HG02870 (cell line): ENCODE measurements around the gene PXYLP1.
"Not testable (repeated sequence)": the region's sequence is repeated elsewhere in the genome, so short reads cannot be mapped to it uniquely, and the experiment has no call there.

Experiments used
- ATAC-seq: cut with Tn5 transposase; IDR thresholded peaks from one replicate; pipeline ENCODE4 v1.9.1; 2021; ENCODE audit warnings: mild to moderate bottlenecking, moderate library complexity; ENCODE audit not compliant: unreplicated experiment

The PXYLP1 gene

GRCh38 chr3:141231101-141231951 is at the start of gene PXYLP1:
TSS of gene PXYLP1 (plus strand) at chr3:141231825. CDS start at chr3:141260176, 28,351 bp downstream.
- ATAC-seq: peak; percentile 89

- ATAC-seq: no peak
Measured at GRCh38 chr3:141183606-141184005, 48.0 kb upstream of the PXYLP1 start.

- no peak for ATAC-seq
Measured at GRCh38 chr3:141184430-141184829, 47.2 kb upstream of the PXYLP1 start.

- no peak for ATAC-seq
Measured at GRCh38 chr3:141191097-141191749, 40.4 kb upstream of the PXYLP1 start.

- peak; percentile 100 for ATAC-seq
Measured at GRCh38 chr3:141192345-141192744, 39.3 kb upstream of the PXYLP1 start.

- ATAC-seq: no peak
Measured at GRCh38 chr3:141193066-141193830, 38.4 kb upstream of the PXYLP1 start.

- no peak for ATAC-seq
Measured at GRCh38 chr3:141201122-141201521, 30.5 kb upstream of the PXYLP1 start.

GRCh38 chr3:141202682-141203081 is 28.9 kb upstream of the PXYLP1 start:
- ATAC-seq: no peak

- no peak for ATAC-seq
Measured at GRCh38 chr3:141203866-141204265, 27.8 kb upstream of the PXYLP1 start.

- no peak for ATAC-seq
Measured at GRCh38 chr3:141204343-141204742, 27.3 kb upstream of the PXYLP1 start.

- ATAC-seq: not testable (repeated sequence)
Measured at GRCh38 chr3:141211306-141211705, 20.3 kb upstream of the PXYLP1 start.

GRCh38 chr3:141212101-141212500 is 19.5 kb upstream of the PXYLP1 start:
- no peak for ATAC-seq

GRCh38 chr3:141212555-141212954 is 19.1 kb upstream of the PXYLP1 start:
- ATAC-seq: no peak

- no peak for ATAC-seq
Measured at GRCh38 chr3:141216975-141217374, 14.7 kb upstream of the PXYLP1 start.

- no peak for ATAC-seq
Measured at GRCh38 chr3:141217389-141217788, 14.2 kb upstream of the PXYLP1 start.

GRCh38 chr3:141218162-141218835 is 13.3 kb upstream of the PXYLP1 start:
- no peak for ATAC-seq

- ATAC-seq: no peak
Measured at GRCh38 chr3:141218926-141219325, 12.7 kb upstream of the PXYLP1 start.

- no peak for ATAC-seq
Measured at GRCh38 chr3:141223673-141224166, 7.9 kb upstream of the PXYLP1 start.

GRCh38 chr3:141225939-141226338 is 5.7 kb upstream of the PXYLP1 start:
- no peak for ATAC-seq

- no peak for ATAC-seq
Measured at GRCh38 chr3:141227216-141227615, 4.4 kb upstream of the PXYLP1 start.

- no peak for ATAC-seq
Measured at GRCh38 chr3:141227752-141228151, 3.9 kb upstream of the PXYLP1 start.
